ENCODE data around the gene CALHM6. TPM values are rescaled to one million over a fixed set of nuclear protein-coding genes. Genes with fewer than 3 reads are reported as not detected.

The CALHM6 gene
- total RNA-seq, 1 experiment from 2014 or later: not detected

DNA sequence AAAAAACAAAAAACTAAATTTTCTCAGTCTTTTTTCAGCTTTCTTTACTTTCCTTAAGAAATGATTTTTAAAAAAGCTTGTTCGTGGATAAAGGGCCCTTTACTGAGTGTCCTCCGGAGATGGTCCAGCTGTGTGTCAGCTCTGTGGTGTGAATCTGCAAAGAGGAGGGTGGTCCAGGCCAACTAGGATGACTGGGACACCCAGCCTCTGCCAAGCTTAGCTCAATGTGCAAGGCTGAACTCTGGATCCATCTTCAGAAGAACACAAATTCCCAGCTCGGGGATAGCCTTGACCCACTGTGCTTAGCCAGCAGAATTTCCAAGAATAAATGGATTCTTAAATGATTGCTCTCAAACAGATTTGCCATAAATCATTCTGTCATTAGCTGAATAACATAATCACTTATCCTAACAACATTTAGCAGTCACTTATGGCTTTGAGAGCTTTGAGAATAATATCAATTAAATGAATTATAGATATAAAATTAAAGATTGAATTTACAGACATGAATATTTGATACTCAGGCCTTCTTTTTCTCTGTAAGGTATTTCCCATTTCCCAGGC, 36.0 kb downstream of the CALHM6 start:
- Histone ChIP-seq H3K36me3 (ENCODE audit: insufficient read depth, low read length, poor library complexity, severe bottlenecking) (no peaks in the 10 kb centered on the region), H3K27ac (ENCODE audit: low read depth, low read length, poor library complexity, severe bottlenecking) (no peak overlapping the region), H3K4me3 (ENCODE audit: low read depth, low read length, poor library complexity, severe bottlenecking) (no peak overlapping the region), H3K4me1 (ENCODE audit: insufficient read depth, low read length, poor library complexity, severe bottlenecking) (no peaks in the 10 kb centered on the region), H3K9me3 (ENCODE audit: low read depth, low read length, poor library complexity, severe bottlenecking) (no peaks in the 10 kb centered on the region), H3K27me3 (replicated peaks; ENCODE audit: insufficient read depth, low read depth, low read length, poor library complexity) (no peaks in the 10 kb centered on the region)
- DNase-seq (ENCODE audit: low spot score): no peak
- intact Hi-C loops (cut with micrococcal nuclease; ENCODE audit: unreplicated experiment): no loop called here
- TF ChIP-seq EZH2 (IDR thresholded peaks at IDR 0.05; ENCODE audit: borderline replicate concordance, low read depth, low read length, poor library complexity, severe bottlenecking): no peak
- TF ChIP-seq, protein P1, sequence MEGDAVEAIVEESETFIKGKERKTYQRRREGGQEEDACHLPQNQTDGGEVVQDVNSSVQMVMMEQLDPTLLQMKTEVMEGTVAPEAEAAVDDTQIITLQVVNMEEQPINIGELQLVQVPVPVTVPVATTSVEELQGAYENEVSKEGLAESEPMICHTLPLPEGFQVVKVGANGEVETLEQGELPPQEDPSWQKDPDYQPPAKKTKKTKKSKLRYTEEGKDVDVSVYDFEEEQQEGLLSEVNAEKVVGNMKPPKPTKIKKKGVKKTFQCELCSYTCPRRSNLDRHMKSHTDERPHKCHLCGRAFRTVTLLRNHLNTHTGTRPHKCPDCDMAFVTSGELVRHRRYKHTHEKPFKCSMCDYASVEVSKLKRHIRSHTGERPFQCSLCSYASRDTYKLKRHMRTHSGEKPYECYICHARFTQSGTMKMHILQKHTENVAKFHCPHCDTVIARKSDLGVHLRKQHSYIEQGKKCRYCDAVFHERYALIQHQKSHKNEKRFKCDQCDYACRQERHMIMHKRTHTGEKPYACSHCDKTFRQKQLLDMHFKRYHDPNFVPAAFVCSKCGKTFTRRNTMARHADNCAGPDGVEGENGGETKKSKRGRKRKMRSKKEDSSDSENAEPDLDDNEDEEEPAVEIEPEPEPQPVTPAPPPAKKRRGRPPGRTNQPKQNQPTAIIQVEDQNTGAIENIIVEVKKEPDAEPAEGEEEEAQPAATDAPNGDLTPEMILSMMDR (conservative IDR thresholded peaks at IDR 0.05; ENCODE audit: low read depth, low read length): no peak
- CTCF ChIA-PET: no interaction called here
- no TSS peak for BruUV-seq (replicated peaks)
- POLR2A ChIA-PET (ENCODE audit: low non-redundant PET): no interaction called here

DNA sequence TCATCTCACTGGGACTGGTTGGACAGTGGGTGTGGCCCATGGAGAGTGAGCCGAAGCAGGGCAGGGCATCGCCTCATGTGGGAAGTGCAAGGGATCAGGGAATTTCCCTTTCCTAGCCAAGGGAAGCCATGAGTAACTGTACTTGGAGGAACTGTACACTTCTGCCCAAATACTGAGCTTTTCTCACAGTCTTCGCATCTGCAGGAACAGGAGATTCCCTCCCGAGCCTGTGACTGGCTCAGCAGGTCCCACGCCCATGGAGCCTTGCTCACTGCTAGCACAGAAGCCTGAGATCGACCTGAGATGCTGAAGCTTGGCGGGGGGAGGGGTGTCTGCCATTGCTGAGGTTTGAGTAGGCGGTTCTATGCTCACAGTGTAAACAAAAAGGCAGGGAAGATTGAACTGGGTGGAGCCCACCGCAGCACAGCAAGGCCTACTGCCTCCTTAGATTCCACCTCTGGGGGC, 39.8 kb downstream of the CALHM6 start:
- intact Hi-C loops (cut with micrococcal nuclease; ENCODE audit: unreplicated experiment): no loop called here
- no peak for DNase-seq (ENCODE audit: low spot score)
- Histone ChIP-seq H3K9me3 (ENCODE audit: low read depth, low read length, poor library complexity, severe bottlenecking) (no peaks in the 10 kb centered on the region), H3K36me3 (ENCODE audit: insufficient read depth, low read length, poor library complexity, severe bottlenecking) (no peaks in the 10 kb centered on the region), H3K4me1 (ENCODE audit: insufficient read depth, low read length, poor library complexity, severe bottlenecking) (no peaks in the 10 kb centered on the region), H3K27ac (ENCODE audit: low read depth, low read length, poor library complexity, severe bottlenecking) (no peak overlapping the region), H3K27me3 (replicated peaks; ENCODE audit: insufficient read depth, low read depth, low read length, poor library complexity) (no peaks in the 10 kb centered on the region), H3K4me3 (ENCODE audit: low read depth, low read length, poor library complexity, severe bottlenecking) (no peak overlapping the region)
- no peak for TF ChIP-seq EZH2 (IDR thresholded peaks at IDR 0.05; ENCODE audit: borderline replicate concordance, low read depth, low read length, poor library complexity, severe bottlenecking)
- TF ChIP-seq, protein P1 (conservative IDR thresholded peaks at IDR 0.05; ENCODE audit: low read depth, low read length): no peak
- CTCF ChIA-PET: no interaction called here
- BruUV-seq (replicated peaks): no TSS peak
- POLR2A ChIA-PET (ENCODE audit: low non-redundant PET): no interaction called here

DNA sequence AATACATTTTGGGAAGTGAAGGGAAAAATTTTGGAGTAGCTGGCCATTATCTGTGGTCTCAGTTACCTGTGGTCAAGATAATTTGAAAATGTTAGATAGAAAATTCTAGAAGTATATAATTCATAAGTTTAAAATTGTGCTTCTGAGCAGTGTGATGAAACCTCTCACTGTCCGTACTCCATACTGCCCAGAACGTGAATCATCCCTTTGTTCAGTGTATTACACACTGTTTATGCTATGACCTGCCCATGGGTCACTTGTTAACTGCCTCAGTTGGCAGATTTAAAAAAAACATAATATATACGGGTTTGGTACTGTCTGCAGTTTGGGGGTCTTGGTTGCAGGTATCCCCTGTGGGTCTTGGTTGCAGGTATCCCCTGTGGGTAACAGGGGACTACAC, 46.1 kb downstream of the CALHM6 start:
- intact Hi-C loops (cut with micrococcal nuclease; ENCODE audit: unreplicated experiment): no loop called here
- H3K4me1 ChIP-seq (ENCODE audit: insufficient read depth, low read length, poor library complexity, severe bottlenecking): peaks cover 10% of the 10 kb centered on the region
- no peaks in the 10 kb centered on the region for H3K36me3 ChIP-seq (ENCODE audit: insufficient read depth, low read length, poor library complexity, severe bottlenecking)
- CTCF ChIA-PET: no interaction called here
- no peaks in the 10 kb centered on the region for H3K9me3 ChIP-seq (ENCODE audit: low read depth, low read length, poor library complexity, severe bottlenecking)
- POLR2A ChIA-PET (ENCODE audit: low non-redundant PET): no interaction called here
- no peaks in the 10 kb centered on the region for H3K27me3 ChIP-seq (replicated peaks; ENCODE audit: insufficient read depth, low read depth, low read length, poor library complexity)
- H3K4me3 ChIP-seq (ENCODE audit: low read depth, low read length, poor library complexity, severe bottlenecking): no peak overlapping the region
- TF ChIP-seq EZH2 (IDR thresholded peaks at IDR 0.05; ENCODE audit: borderline replicate concordance, low read depth, low read length, poor library complexity, severe bottlenecking): no peak
- TF ChIP-seq, protein P1 (conservative IDR thresholded peaks at IDR 0.05; ENCODE audit: low read depth, low read length): no peak
- no peak overlapping the region for H3K27ac ChIP-seq (ENCODE audit: low read depth, low read length, poor library complexity, severe bottlenecking)
- no TSS peak for BruUV-seq (replicated peaks)
- no peak for DNase-seq (ENCODE audit: low spot score)

All from A673 (cell line).